ENCODE measurements around the gene CFI.
"Not testable (repeated sequence)": the region's sequence is repeated elsewhere in the genome, so short reads cannot be mapped to it uniquely, and the experiment has no call there.

The CFI gene

GRCh38 chr4:109798866-109799265 lies 2.9 kb downstream of the CFI start:
- TF ChIP-seq, protein P1, sequence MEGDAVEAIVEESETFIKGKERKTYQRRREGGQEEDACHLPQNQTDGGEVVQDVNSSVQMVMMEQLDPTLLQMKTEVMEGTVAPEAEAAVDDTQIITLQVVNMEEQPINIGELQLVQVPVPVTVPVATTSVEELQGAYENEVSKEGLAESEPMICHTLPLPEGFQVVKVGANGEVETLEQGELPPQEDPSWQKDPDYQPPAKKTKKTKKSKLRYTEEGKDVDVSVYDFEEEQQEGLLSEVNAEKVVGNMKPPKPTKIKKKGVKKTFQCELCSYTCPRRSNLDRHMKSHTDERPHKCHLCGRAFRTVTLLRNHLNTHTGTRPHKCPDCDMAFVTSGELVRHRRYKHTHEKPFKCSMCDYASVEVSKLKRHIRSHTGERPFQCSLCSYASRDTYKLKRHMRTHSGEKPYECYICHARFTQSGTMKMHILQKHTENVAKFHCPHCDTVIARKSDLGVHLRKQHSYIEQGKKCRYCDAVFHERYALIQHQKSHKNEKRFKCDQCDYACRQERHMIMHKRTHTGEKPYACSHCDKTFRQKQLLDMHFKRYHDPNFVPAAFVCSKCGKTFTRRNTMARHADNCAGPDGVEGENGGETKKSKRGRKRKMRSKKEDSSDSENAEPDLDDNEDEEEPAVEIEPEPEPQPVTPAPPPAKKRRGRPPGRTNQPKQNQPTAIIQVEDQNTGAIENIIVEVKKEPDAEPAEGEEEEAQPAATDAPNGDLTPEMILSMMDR (conservative IDR thresholded peaks at IDR 0.05; ENCODE audit: low read depth, low read length) = no peak
- no peak for DNase-seq (ENCODE audit: low read depth)
- H3K4me3 ChIP-seq (ENCODE audit: low read length) = no peak overlapping the region

- H3K4me3 ChIP-seq (ENCODE audit: low read length) = no peak overlapping the region
- TF ChIP-seq, protein P1 (conservative IDR thresholded peaks at IDR 0.05; ENCODE audit: low read depth, low read length) = no peak
- DNase-seq (ENCODE audit: low read depth) = no peak
Observed at GRCh38 chr4:109795059-109795458, 6.7 kb downstream of the CFI start.

GRCh38 chr4:109787807-109788206 lies 14.0 kb downstream of the CFI start:
- TF ChIP-seq, protein P1 (conservative IDR thresholded peaks at IDR 0.05; ENCODE audit: low read depth, low read length) = no peak
- no peak for DNase-seq (ENCODE audit: low read depth)
- H3K4me3 ChIP-seq (ENCODE audit: low read length) = no peak overlapping the region

- TF ChIP-seq, protein P1 (conservative IDR thresholded peaks at IDR 0.05; ENCODE audit: low read depth, low read length) = no peak
- H3K4me3 ChIP-seq (ENCODE audit: low read length) = no peak overlapping the region
- DNase-seq (ENCODE audit: low read depth) = no peak
Observed at GRCh38 chr4:109786846-109787245, 15.0 kb downstream of the CFI start.

DNA sequence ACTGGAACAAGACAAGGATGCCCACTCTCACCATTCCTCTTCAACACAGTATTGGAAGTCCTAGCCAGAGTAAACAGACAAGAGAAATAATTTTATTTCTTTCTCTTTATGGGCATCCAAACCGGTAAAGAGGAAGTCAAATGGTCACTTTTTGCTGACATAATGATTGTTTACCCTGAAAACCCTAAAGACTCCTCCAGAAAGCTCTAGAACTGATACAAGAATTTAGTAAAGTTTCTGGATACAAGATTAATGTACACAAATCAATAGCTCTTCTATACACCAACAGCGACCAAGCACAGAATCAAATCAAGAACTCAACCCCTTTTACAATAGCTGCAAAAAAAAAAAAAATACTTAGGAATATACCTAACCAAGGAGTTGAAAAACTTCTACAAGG lies 19.7 kb downstream of the CFI start:
- not testable (repeated sequence) for H3K4me3 ChIP-seq (ENCODE audit: low read length); DNase-seq (ENCODE audit: low read depth)

DNA sequence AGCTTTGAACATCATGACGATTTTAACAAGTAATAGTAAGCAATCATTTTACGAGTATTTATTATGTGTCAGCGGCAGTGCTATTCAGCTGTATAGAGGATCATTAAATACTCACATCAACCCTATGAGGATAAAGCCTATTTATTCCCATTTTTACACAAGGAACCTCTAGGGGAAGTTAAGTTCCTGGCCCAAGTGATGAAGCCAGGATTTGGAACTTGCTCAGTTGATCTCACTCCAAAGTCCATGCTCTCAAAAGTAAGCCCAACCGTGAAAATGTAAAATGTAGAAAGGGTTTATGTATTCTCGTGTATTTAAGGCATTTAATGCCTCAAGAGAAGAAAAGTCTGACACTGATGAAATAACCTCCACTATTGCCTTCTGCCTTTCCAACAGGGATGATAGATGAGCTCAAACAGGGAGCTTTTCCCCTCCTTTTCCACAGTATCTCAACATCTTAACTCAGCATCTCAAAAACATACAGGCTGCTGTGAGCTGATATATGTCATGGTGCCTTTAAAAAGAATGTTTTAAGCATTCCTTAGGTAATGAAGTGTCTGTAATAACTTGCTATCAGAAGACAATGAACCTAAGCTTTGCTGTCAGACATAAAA lies 36.9 kb downstream of the CFI start:
- TF ChIP-seq, protein P1 (conservative IDR thresholded peaks at IDR 0.05; ENCODE audit: low read depth, low read length) = no peak
- no peak overlapping the region for H3K4me3 ChIP-seq (ENCODE audit: low read length)
- no peak for DNase-seq (ENCODE audit: low read depth)

- TF ChIP-seq, protein P1 (conservative IDR thresholded peaks at IDR 0.05; ENCODE audit: low read depth, low read length) = no peak
- no peak for DNase-seq (ENCODE audit: low read depth)
- no peak overlapping the region for H3K4me3 ChIP-seq (ENCODE audit: low read length)
Observed at GRCh38 chr4:109764376-109764775, 37.4 kb downstream of the CFI start.

Data from retinal pigment epithelial cell (primary cell).